Left ventricle myocardium superior (tissue), 1 donor: ENCODE measurements around the gene MAML3. TPM values are rescaled to one million over a fixed set of nuclear protein-coding genes. Genes with fewer than 3 reads are reported as not detected.

Source experiments
- ATAC-seq: fragments of 200-7000 bp; cut with Tn5 transposase; one replicate; pipeline ENCODE4 v1.9.1; 2020; ENCODE audit warnings: mild to moderate bottlenecking, moderate library complexity
- DNase-seq: peaks from one replicate; pipeline ENCODE4 v3.0.0-alpha.2; 2020
- intact Hi-C: fragments of 100-400 bp; cut with micrococcal nuclease; formaldehyde crosslinking; loops from one replicate; pipeline ENCODE4 v1.11.0; 2022
- total RNA-seq: library from RNA; stranded (reverse); fragmentation: NEBNext Ultra II Directional; extraction: Animal tissue kit (Norgen Biotek cat#: 25700); gene quantifications from one replicate; pipeline ENCODE4 v1.2.1, GENCODE V29; 2021
- donor health status: DM: no; HTN: yes; CAD: no; lungs with severe emphysema.

Gene MAML3
- total RNA-seq, 1 donor from 2014 or later = 2.1 TPM

DNA sequence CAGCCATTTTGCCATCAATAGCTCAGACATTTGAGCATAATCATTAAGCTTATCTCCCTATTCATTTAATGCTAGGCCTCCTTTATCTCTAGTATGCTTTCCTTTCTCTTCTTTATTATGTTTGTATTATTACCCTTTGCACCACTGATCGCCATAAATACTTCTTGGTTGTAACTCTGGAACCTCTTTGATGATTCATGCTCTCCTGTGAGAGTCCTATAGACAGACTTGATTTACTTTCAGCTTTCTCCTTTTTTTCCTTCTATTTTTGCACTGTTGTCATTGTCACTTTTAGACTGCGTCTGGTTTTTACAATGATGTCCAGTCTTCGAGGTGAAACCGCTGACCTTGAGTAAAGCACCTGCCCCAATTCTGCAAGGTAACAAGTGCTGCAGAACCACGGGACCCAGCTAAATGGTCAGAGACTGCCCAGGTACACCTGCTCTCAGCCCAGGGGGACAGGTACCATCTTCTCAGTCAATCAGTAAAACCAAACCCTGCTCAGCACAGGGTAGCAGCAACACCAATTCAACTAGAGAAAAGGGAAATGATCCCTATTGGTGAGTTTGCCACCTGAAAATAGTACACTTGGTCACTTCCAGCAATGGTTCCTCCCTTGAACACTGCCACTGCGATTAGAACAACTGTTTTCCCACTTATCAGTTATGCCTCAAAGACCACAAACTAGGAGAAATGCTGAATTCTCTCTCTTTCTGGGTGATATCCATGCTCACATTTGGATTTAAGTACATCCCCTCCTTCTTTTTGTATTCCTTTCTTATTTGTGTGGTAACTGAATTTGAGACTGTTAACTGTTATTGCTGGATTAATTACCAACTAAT lies 125.1 kb downstream of the MAML3 start:
- intact Hi-C loops = no loop called here
- no peak for ATAC-seq
- no peak for DNase-seq

DNA sequence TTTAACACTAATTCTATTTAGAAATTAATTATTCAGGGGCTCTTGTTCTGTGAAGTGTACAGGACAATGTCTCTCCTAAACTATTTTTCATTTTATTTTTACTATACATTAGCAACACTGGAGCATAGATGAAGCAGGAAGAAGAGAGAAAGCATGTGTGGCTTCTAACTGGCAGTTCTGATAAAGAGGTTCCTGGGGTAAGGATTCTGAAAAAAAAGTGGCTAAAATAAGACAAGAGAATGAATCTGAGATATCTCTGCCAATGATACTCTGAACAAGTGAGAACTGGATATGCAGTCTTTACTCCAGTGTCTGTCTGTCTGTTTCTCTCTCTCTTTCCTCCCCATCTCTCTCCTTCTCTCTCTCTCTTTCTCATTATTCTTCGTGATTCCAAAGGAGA lies 125.9 kb downstream of the MAML3 start:
- intact Hi-C loops = no loop called here
- ATAC-seq = no peak
- no peak for DNase-seq

DNA sequence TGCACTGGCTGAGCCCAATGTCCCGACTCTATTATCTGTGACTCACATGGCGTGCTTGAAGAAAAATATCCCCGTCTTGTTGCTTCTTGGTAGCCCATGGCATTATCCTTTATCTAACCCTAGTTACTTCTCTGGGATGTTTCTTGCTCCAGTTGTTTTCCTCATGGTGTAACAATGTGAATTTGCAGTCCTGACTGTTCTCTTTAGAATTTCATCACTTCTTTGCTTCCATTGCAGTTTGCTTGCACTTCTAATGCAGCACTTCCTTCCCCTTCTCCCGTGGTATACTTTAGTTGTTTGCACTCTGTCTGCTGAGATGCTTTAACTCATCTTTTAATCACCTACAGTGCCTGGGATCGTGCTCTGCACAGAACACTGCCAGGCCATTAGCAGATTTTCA lies 126.9 kb downstream of the MAML3 start:
- intact Hi-C loops = no loop called here
- no peak for ATAC-seq

DNA sequence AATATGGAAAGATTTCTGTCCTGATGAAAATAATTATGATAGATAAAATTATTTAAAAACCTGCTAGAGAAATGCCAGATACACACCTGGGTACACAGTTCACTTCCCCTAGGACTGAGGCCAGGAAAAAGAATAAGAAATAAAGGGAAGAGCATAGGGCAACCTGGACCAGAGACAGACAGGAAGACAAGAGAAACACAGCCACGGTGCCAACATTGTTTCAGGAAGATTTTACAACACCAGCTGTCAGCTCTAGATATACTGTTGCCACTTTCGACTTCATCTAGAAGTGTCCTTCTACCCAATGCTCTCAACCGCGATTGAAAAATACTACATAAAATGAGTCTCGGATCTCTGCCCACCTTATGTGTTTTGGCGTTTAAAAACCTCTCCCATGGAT lies 128.5 kb downstream of the MAML3 start:
- intact Hi-C loops = no loop called here
- DNase-seq (no peak), ATAC-seq (no peak)

More for the DNA sequence above, 126.9 kb downstream of the MAML3 start:
- no peak for DNase-seq

DNA sequence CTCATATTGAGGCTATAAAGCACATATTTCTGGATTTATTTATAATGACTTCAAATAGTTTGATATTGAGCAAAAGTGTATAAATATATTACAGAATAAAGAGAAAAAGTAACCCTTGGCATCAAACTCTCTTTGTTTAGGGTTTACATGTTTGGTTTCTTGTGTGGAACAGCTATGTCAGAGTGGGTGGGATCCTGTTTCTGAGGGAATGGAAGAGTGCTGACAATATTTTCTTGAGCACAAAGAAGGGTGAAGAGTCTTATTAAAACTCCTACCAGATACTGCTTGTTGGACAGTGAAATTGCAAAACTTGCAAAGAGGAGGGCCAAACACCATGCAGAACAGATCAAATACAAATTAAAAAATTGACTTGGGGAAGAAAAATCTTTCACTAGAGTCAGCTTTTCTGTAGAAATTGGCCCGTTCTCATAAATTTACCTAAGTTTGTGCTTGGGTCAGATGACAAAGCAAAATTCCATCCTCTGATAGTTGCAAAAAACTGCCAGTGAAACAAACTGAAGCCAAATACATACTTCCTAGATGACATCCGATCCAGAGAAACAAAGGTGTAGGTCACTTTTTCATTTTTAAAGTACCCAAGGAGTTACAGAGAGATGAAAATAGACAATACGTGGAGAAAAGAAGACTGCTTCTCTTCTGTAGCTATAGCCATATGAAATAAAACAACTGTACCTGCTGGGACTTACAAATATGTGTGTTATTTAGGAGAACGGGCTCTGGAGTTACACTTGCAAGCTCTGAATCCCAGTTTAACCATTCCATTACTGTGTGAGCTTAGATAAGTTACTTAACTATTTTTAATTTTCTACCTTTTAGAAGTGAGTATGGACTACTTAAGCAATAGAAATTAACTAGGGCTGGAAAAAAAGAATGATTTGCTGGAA lies 133.3 kb downstream of the MAML3 start:
- DNase-seq (no peak), ATAC-seq (peak; percentile 18)
- intact Hi-C loops = no loop called here

DNA sequence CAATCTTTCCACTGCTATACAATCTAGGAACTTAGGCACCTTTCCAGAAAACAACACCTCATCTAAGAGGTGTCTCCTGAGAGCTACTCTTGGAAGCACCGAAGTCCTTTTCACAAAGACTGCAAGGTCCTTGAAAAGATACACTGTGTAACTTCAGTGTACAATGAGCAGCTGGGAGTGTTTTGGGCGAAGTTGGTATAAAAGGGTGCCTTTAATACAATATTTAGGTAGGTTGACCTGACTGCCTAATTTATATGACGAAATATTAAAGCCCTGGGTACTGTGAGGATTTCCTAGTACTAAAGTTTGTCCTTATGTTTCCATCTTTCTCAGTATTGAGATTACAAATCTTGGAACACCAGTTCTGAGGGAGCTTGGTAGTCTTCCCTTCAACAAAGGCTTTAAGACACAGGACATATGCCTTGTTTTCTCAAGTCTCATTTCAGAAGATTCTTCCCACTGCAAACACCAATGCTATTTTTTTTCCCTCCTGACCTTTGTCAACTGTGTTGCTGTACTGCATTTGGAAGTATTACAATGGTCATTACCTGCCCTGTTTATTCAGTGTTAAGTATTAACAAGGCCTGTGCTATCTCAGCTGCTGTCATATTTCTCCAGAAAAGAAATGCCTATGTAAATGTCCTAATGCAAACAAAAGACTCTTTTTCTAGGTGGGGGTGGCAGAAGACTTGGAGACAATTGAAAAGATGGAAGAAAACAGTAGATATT lies 134.2 kb downstream of the MAML3 start:
- intact Hi-C loops = loop anchor here (10.0 kb wide), 1 partner anchor 235 kb away; no protein-coding TSS in a partner anchor
- ATAC-seq (peak; percentile 37), DNase-seq (no peak)

DNA sequence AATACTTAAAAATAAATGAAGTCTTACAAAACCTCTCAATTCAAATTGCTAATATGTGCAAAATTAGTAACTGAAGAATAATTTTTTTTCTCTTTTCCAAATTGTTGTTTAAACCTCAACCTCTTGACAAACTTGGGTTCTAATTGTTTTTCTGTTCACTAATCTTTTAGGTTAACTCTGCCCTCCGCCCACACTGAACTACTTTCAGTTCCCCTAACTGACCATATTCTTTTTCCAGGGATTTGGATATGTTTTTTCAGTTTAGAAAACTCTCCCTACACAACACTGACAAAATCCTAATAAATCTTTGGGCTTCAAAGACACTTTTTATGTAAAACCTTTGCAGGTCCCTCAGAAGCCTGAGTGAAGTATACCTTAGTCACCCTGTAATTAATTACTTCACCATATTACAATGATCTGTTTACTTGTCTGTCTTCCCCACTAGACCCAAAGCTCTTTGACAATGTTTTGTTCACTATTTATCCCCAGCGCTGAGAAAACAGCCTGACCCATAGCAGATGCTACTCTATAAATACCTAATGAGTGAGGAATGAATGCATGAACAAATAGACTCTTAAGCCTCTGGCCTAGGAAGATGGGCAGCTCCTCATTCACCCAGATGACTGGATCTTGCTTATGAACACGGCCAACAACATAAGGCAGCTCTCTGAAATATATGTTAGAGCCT lies 134.9 kb downstream of the MAML3 start:
- DNase-seq (no peak), ATAC-seq (no peak)
- intact Hi-C loops = loop anchor here (10.0 kb wide), 1 partner anchor 236 kb away; no protein-coding TSS in a partner anchor

DNA sequence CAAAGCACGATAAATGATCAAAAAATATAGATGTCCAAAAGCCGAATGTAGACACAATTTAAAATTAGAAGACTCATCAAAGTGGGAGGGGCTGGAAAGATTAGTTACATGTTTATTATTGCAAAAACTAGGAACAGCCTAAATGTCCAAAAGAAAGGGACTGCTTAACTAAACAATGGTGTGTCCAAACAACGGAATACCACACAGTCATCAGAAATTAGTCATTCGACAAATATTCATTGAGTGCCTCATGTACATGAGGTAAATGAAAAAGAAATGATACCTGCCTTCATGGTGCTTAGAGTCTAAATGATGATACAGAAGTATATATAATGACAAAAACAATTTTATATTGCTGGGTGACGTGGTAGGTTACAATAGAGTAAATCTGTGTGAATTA lies 139.7 kb downstream of the MAML3 start:
- intact Hi-C loops = loop anchor here (10.0 kb wide), 1 partner anchor 241 kb away; no protein-coding TSS in a partner anchor
- ATAC-seq (no peak), DNase-seq (no peak)

DNA sequence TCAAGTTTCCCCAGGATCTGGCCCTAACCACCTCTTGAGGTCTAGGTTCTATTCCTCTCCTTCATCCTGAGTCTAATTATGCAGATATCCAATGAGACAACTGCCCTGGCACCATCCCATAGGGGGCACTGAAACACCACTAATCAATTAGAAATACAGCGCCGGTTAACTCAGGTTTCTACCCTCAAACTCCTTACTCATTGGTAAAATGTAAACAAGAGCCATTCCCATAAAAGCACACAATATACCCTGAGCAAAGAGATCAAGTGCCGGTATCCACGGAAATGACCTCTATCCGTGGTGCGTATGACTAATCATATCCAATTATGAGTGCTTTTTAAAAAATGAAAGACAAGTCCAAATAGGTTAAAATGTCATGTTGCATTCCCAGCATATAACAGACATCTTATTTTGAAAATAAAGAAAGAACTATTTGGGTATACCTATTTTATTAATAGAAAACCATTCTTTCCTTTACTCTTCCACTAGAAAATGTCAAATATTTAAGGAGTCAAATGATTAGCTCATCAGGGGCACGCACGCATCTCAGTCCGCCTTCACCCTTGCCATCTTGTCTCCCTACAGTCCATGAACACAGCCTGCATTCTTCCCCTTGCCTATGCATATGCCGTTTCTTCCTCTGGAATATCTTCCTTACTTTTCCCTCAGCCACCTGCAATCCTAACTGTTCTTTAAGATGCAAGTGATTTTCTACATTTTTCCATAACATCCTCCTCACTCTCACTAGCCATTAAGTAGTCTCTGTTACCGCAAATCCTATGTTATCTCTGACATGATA lies 141.1 kb downstream of the MAML3 start:
- intact Hi-C loops = loop anchor here (10.0 kb wide), 1 partner anchor 242 kb away; no protein-coding TSS in a partner anchor
- ATAC-seq (peak; percentile 90), DNase-seq (peak; percentile 43)

DNA sequence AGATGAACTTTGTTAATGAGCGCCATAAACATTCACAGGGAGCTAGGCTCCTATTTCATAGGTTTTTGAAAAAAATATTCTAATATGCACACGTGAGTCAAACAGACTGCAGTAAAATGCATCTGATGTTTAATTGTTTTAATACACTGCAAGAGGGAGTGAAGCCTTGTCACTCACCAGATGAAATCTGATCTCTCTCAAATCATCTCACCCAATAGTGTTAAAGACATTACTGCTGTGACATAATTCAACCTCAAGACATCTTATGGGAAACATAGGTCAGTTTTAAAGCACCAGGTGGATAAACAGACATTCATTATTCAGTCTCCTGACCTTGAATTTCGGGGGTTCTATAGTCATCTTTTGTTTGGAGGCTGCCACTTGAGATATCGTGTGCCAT lies 148.3 kb downstream of the MAML3 start:
- intact Hi-C loops = no loop called here

DNA sequence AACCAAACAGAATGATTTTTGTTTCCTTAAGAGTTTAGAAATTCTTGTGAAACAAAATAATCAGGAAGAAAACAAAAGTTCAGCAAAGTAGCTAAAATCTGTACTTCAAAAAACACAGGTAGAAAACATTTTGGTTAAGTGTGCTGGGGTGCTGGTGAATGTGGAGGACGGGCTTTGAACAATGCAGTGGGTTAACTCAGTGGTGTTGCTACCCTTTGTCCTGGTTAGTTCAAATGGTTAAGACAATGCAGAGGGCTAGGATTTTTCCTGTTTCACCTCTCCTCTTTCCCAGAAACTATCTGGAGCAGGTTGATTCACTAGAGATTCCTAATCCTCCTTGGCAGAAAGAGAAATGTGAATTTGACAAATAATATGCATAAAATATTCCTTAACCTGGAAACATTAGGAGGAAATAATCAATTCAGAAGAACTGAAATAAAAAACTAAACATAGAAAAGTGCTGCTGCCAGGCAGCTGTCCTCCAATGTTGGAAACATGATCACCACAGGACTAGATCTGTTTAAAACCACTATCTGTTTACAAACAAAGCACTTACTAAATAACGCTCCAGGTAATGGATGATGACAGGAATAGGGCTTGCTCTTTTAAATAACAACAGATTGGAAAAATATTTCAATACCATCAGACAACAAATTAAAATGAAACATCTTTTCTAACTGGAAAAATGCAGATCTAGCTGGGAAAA lies 148.9 kb downstream of the MAML3 start:
- DNase-seq = no peak
- intact Hi-C loops = no loop called here
- ATAC-seq = peak; percentile 35

More for the DNA sequence above, 148.3 kb downstream of the MAML3 start:
- DNase-seq = no peak
- ATAC-seq = no peak

DNA sequence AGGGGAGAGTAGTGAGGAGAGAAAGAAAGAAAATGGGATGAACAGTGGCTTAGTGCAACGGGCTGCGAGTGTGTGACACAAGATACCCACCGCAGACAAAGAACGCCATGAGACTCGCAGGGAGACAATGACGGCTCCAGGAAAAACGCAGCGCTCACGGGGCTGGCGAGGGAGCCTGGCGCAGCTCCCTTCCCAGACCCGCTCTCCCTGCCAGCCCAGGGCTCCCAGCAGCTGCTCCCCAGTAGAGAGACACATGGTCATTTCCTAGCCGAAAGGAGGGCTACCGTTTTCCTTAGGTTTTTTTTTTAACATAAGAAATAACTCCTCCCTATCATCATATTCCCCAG lies 149.5 kb downstream of the MAML3 start:
- ATAC-seq = peak; percentile 97
- intact Hi-C loops = no loop called here
- peak; percentile 74 for DNase-seq

DNA sequence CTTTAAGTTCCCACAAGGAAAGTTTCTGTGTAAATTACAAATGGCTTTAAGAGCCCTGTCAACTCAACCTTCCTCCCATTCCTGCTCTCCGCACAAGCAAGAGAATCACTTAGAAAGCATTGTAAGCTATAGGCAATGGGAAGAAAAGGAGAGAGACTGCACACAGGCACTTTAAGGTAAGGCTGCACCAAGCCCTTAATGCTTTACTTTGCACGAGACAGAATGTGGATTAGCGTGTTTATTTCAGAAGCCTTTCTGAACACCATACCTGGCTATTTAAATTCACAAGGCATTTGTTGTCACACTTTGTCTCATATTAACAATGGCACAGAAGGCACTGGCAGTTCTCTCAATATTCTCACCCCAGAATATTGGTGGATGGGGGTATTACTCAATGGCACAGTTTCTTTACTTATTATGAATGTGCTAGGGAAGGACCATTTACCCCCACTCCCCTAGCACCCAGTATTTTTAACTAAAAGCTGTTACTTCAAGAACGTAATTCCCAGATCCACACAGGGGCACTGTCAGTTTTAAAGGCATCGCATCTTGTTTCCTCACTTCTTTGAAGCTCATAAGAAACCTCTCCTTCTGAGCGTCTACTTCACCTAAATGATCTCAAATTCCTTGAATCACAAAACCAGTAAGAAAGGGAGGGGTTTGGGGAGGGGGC lies 150.0 kb downstream of the MAML3 start:
- intact Hi-C loops = no loop called here

DNA sequence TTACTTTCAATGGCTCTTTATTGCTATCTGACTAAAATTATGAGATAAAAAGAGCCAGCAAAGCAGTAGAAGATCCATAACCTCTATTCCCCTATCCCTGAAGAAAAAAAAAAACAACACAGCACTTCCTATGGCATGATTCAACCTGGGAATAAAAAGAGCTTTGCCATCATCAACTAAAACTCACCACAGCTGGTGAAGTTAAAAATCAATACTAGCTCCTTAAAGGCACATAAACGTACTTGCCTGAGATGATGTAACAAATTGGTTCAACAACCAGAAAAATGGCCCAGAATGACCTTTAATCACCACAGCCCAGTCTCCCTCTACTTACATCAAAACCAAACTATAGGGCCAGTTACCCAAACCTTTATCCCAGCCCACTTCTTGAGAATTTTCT lies 153.8 kb downstream of the MAML3 start:
- DNase-seq (no peak), ATAC-seq (no peak)
- intact Hi-C loops = no loop called here

More for the DNA sequence above, 150.0 kb downstream of the MAML3 start:
- DNase-seq (no peak), ATAC-seq (peak; percentile 10)

DNA sequence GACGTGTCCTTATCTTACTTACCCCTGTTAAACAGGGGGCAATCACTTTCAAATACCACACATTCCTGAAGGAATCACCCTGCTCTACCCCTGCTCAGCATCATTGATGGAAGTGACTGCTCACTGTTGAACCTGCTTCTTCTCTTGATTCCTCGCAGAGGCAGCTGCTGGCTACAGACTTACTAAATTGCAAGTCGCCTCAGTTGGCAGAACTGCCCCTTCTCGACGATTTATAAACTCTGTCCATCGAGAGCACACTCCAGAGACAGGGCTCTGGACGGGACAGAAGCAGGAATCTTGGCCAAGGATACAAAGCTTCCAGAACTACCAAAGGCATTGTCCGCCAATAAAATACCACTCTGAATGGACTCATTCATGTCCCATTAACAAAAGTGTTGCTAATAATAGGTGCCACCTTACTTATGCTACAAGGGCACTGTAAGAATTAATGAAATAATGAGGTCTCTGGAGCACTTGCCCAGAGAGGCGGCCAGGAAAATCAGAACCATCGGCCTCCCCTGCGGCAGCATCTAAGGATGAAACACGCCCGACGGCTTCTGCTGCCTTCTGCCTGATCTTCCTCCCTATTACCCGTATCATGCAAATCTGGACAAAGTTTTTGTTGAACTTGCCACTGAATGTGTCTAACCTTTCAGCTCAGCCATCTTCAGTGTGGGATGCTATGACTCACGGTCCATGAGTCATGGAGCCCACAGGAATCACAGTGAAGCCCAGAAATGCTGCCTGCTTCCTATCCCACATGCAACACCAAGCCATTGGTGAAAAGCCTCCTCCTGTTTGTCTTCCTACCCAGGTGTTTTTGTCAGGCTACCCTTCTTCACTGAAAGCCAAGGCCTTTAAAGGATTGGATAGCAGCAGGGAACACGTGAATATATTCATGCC lies 164.9 kb downstream of the MAML3 start:
- intact Hi-C loops = no loop called here
- DNase-seq (no peak), ATAC-seq (peak; percentile 89)

DNA sequence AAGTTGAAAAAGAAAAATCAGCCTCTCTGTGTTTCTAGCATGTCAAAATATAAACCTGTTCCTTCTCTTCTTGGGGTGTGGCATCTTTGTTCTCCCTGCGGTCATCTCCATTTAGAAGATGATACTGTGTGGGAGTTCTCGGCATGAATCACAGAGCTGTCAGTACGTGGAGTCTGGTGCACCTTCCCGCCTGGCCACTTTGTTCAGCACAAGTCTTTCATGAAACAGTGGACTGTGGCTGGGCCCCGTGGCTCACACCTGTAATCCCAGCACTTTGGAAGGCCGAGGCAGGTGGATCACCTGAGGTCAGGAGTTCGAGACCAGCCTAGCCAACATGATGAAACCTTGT lies 166.5 kb downstream of the MAML3 start:
- no peak for ATAC-seq
- intact Hi-C loops = no loop called here
- no peak for DNase-seq
